ENCODE results near the gene ATP10B.

DNA sequence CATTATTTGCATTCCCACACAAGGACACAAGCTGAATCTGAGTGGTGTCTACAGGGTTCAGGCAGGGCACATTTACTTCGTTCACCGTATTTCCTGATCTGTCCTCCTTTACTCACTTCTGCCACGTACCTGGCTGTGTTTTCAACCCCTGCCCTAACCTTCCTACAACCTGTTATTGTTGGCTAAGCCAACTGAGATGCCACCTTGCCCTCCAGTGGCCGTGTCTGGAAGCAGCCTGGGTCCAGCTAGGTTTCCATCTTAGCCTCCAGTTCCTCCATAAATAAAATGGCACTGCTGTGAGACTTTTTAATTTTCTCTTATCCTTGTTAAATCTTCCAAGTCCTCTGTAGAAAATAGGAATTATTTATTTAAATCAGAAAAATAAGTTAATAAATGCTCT, 64.8 kb downstream of the ATP10B start:
- TF ChIP-seq YY1 (IDR thresholded peaks at IDR 0.05; ENCODE audit: insufficient read depth, insufficient read length) (no peak), SUZ12 (IDR thresholded peaks at IDR 0.05; ENCODE audit: extremely low read depth, insufficient read depth, insufficient read length) (no peak), ZNF274 (IDR thresholded peaks at IDR 0.05; ENCODE audit: low read depth, low read length) (no peak)
